MCF 10A (cell line): ENCODE results near the gene PRKG1. TPM values are rescaled to one million over a fixed set of nuclear protein-coding genes. Genes with fewer than 3 reads are reported as not detected.

ENCODE experiments used
- BruUV-seq: library from RNA; stranded (reverse); fragments of 400-500 nt; replicated peaks from 2 replicates; lab custom pipeline; 2021; lab: Mats Ljungman, UMichigan
- CTCF ChIA-PET: fragments of 300-600 bp; sonication (Branson Sonifier 250); formaldehyde crosslinking; extraction: SDS; loops from one replicate; lab custom pipeline; 2021; ENCODE audit warnings: antibody characterized with exemption, inconsistent platforms; lab: Yijun Ruan, JAX
- POLR2A ChIA-PET: fragments of 300-600, 350-650 bp; sonication (Branson Sonifier 250); formaldehyde crosslinking; extraction: SDS; loops from one replicate; lab custom pipeline; 2020; ENCODE audit warnings: antibody characterized with exemption, inconsistent platforms; lab: Yijun Ruan, JAX
- DNase-seq: peaks from one replicate; pipeline ENCODE4 v3.0.0-alpha.2; 2018; ENCODE audit not compliant: unreplicated experiment
- H3K27ac Mint-ChIP-seq: one replicate; pipeline ENCODE4 v1.8.0; 2022; ENCODE audit warnings: mild to moderate bottlenecking, low read depth, mixed read lengths; ENCODE audit not compliant: unreplicated experiment
- H3K27me3 Mint-ChIP-seq: one replicate; pipeline ENCODE4 v1.8.0; 2022; ENCODE audit warnings: mixed read lengths; ENCODE audit not compliant: insufficient read depth, unreplicated experiment
- H3K36me3 Mint-ChIP-seq: one replicate; pipeline ENCODE4 v1.8.0; 2022; ENCODE audit warnings: mild to moderate bottlenecking, moderate library complexity, mixed read lengths; ENCODE audit not compliant: insufficient read depth, unreplicated experiment
- H3K4me1 Mint-ChIP-seq: one replicate; pipeline ENCODE4 v1.8.0; 2022; ENCODE audit warnings: mixed read lengths; ENCODE audit not compliant: insufficient read depth, unreplicated experiment
- H3K4me3 Mint-ChIP-seq: one replicate; pipeline ENCODE4 v1.8.0; 2022; ENCODE audit warnings: mild to moderate bottlenecking, moderate library complexity, mixed read lengths; ENCODE audit not compliant: unreplicated experiment
- H3K9me3 Mint-ChIP-seq: one replicate; pipeline ENCODE4 v1.8.0; 2022; ENCODE audit warnings: mixed read lengths; ENCODE audit not compliant: unreplicated experiment
- intact Hi-C: fragments of 100-400 bp; cut with micrococcal nuclease; formaldehyde crosslinking; loops from 2 replicates; pipeline ENCODE4 v1.14.1; 2022
- total RNA-seq: library from RNA; stranded (reverse); gene quantifications from 2 replicates; pipeline ENCODE4 v1.2.3, GENCODE V29; 2022
- TF ChIP-seq, protein P1 (sequence below): fragments of 200-600 bp; IDR thresholded peaks from one replicate; pipeline ENCODE4 v1.8.0; 2022; ENCODE audit warnings: antibody characterized with exemption, mild to moderate bottlenecking; ENCODE audit not compliant: unreplicated experiment

PRKG1 gene
- total RNA-seq, 1 experiment from 2014 or later, result 0.09 TPM

DNA sequence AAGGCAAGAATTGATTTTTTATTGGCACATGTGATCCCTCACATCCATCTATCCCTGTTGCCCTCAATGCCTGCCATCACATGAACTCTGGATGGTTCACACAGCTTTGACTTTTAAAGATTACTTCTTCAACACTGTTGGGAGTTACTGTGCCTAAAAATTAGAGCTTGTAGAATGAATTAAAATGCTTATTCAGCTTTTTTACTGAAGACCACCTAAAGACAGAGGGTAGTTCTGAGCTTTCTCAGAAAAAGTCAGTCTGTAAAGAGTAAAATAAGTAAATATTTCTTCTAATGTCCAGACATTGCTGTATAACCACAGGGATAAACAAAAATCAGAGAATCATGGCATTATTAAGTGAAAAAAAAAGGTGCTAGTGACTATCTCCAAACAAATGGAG is 718.4 kb downstream of the PRKG1 start:
- CTCF ChIA-PET, result interaction anchor here (0.7 kb wide), 1 partner anchor 27 kb away, joined by 3 read pairs; no protein-coding TSS in a partner anchor
- peaks cover 8% of the 10 kb centered on the region for H3K36me3 Mint-ChIP-seq
- TF ChIP-seq, protein P1, sequence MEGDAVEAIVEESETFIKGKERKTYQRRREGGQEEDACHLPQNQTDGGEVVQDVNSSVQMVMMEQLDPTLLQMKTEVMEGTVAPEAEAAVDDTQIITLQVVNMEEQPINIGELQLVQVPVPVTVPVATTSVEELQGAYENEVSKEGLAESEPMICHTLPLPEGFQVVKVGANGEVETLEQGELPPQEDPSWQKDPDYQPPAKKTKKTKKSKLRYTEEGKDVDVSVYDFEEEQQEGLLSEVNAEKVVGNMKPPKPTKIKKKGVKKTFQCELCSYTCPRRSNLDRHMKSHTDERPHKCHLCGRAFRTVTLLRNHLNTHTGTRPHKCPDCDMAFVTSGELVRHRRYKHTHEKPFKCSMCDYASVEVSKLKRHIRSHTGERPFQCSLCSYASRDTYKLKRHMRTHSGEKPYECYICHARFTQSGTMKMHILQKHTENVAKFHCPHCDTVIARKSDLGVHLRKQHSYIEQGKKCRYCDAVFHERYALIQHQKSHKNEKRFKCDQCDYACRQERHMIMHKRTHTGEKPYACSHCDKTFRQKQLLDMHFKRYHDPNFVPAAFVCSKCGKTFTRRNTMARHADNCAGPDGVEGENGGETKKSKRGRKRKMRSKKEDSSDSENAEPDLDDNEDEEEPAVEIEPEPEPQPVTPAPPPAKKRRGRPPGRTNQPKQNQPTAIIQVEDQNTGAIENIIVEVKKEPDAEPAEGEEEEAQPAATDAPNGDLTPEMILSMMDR, result no peak
- POLR2A ChIA-PET, result no interaction called here
- peaks cover 14% of the 10 kb centered on the region for H3K27me3 Mint-ChIP-seq
- intact Hi-C loops, result no loop called here
- no peak for DNase-seq
- H3K4me3 Mint-ChIP-seq, result no peak overlapping the region
- no TSS peak for BruUV-seq
- H3K9me3 Mint-ChIP-seq, result peaks cover 7% of the 10 kb centered on the region
- no peak overlapping the region for H3K27ac Mint-ChIP-seq
- no peaks in the 10 kb centered on the region for H3K4me1 Mint-ChIP-seq

- no peak overlapping the region for H3K27ac Mint-ChIP-seq
- no peak overlapping the region for H3K4me3 Mint-ChIP-seq
- DNase-seq, result no peak
- H3K36me3 Mint-ChIP-seq, result no peaks in the 10 kb centered on the region
- TF ChIP-seq, protein P1, result no peak
- peaks cover 16% of the 10 kb centered on the region for H3K27me3 Mint-ChIP-seq
- ChIA-PET CTCF (no interaction called here), POLR2A (no interaction called here)
- H3K9me3 Mint-ChIP-seq, result no peaks in the 10 kb centered on the region
- H3K4me1 Mint-ChIP-seq, result no peaks in the 10 kb centered on the region
- no TSS peak for BruUV-seq
- intact Hi-C loops, result no loop called here
These were observed 725.8 kb downstream of the PRKG1 start for GRCh38 chr10:51800121-51800520.

GRCh38 chr10:51800725-51801424 is 726.6 kb downstream of the PRKG1 start:
- DNase-seq, result no peak
- Mint-ChIP-seq H3K9me3 (no peaks in the 10 kb centered on the region), H3K36me3 (no peaks in the 10 kb centered on the region), H3K4me1 (no peaks in the 10 kb centered on the region), H3K27ac (no peak overlapping the region), H3K27me3 (peaks cover 16% of the 10 kb centered on the region), H3K4me3 (no peak overlapping the region)
- ChIA-PET CTCF (no interaction called here), POLR2A (no interaction called here)
- no TSS peak for BruUV-seq
- TF ChIP-seq, protein P1, result no peak
- intact Hi-C loops, result no loop called here

- Mint-ChIP-seq H3K36me3 (no peaks in the 10 kb centered on the region), H3K4me3 (no peak overlapping the region), H3K27me3 (peaks cover 16% of the 10 kb centered on the region), H3K9me3 (no peaks in the 10 kb centered on the region), H3K4me1 (no peaks in the 10 kb centered on the region), H3K27ac (no peak overlapping the region)
- intact Hi-C loops, result no loop called here
- ChIA-PET CTCF (no interaction called here), POLR2A (no interaction called here)
- no TSS peak for BruUV-seq
- no peak for DNase-seq
- TF ChIP-seq, protein P1, result no peak
These were observed 727.7 kb downstream of the PRKG1 start for GRCh38 chr10:51802030-51802429.
